ENCODE measurements around the gene PROZ.
"Not testable (repeated sequence)": the region's sequence is repeated elsewhere in the genome, so short reads cannot be mapped to it uniquely, and the experiment has no call there.

Gene PROZ

DNA sequence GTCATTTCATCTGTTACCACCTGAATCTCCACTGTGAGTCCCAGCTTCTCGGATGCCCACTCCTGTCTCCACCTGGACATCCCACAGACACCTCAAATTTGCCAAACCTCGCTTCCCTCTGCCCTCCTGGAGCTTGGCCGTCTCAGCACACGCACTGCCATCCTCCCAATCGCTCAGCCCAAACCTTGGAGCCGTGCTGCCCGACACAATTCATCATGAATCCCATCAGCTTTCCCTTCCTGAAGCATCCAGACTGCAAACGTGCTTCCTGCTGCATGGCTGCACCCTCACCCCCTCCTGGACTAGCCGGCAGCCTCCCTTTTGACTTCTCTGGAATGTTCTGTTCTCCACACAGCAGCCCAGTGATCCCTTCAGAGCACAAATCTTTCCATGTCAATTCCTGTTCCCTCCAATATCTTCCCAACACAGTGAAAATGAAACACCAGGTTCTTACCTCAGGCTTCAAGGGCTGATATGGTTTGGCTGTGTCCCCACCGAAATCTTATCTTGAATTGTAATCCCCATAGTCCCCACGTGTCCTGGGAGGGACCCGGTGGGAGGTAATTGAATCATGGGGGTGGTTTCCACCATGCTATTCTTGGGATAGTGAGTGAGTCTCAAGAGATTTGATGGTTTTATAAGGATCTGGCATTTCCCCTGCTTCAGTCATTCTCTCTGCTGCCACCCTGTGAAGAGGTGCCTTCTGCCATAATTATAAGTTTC is 1.1 kb upstream of the PROZ start:
- no peak for DNase-seq (ENCODE audit: low read depth in 2 of 2)

DNA sequence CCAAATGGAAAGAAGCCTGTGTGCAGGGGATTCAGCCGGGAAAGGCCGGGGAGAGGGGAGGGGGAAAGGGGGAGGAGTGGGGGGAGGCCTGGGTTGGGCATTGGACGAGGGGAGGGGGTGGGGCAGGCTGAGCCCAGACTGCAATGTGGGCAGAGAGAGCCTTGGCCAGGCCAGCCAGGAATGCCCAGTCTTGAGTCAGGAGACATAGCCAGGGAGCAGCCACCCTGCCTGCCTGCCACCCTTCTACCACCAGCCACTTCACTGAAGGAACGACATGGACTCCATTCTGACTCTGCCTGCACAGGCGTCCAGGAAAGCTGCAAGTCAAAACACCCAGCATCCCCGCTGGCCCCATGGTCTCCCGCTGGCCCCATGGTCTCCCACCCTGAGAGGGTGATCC is 498 bp downstream of the PROZ start:
- DNase-seq (ENCODE audit: low read depth in 2 of 2) = no peak

DNA sequence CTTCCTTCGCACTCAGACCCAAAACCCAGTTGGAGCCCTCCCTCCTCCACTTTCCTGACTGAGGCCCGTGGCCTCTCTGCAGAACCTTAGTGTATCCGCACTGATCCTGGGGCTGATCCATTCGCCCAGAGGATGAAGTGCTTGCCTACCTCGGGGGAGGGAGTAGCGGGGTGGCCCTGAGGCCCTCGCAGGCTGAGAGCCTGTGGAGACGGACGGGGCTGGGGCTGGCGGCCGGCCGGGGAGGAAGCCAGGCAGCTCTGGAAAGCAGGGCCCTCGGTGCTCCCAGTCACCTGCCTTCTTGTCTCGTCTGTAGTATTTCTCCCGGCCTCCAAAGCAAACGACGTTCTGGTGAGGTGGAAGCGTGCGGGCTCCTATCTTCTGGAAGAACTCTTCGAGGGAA is 1.3 kb downstream of the PROZ start:
- DNase-seq (ENCODE audit: low read depth in 2 of 2) = no peak

DNA sequence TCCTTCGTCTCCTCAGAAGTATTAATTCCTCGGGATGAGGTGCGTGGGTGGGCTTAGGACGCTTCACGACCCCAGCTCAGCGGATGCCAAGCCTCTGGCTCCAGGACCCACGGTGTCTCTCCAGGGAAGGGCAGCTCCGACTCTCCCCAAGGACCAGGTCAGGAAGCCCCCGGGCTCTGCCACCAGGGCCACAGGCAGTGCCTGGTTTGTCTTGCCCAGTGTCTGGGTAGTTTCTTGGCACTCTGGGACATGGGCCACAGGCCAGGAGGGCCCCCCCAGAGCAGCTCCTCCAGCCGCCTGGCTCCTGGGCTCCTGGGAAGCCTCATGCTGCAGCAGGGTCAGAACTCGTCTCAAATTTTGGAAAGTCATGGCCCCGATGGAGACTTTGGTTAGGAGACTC is 2.5 kb downstream of the PROZ start:
- DNase-seq (ENCODE audit: low read depth in 2 of 2) = no peak

DNA sequence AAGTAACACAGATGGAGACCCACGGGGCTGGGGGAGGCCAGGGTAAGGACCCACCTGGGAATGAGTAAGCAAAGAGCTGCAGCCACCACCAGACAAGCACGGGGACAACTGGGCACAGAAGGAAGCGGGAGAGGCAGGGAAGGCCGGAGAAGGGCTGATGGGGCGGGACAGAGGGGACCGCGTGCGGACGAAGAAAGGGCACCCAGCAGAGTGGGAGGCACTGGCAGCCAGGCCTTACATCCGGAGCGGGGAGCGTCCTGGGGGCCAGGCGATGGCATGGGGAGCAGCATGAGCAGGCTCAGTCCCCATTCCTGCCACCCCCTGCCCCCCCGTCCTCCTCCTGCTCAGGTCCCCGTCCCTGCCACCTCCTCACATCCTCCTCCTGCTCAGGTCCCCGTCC is 3.0 kb downstream of the PROZ start:
- no peak for DNase-seq (ENCODE audit: low read depth in 2 of 2)

DNA sequence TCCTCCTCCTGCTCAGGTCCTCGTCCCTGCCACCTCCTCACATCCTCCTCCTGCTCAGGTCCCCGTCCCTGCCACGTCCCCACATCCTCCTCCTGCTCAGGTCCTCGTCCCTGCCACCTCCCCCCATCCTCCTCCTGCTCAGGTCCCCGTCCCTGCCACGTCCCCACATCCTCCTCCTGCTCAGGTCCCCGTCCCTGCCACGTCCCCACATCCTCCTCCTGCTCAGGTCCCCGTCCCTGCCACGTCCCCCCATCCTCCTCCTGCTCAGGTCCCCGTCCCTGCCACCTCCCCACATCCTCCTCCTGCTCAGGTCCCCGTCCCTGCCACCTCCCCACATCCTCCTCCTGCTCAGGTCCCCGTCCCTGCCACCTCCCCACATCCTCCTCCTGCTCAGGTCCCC is 3.5 kb downstream of the PROZ start:
- DNase-seq (ENCODE audit: low read depth in 2 of 2) = not testable (repeated sequence)

DNA sequence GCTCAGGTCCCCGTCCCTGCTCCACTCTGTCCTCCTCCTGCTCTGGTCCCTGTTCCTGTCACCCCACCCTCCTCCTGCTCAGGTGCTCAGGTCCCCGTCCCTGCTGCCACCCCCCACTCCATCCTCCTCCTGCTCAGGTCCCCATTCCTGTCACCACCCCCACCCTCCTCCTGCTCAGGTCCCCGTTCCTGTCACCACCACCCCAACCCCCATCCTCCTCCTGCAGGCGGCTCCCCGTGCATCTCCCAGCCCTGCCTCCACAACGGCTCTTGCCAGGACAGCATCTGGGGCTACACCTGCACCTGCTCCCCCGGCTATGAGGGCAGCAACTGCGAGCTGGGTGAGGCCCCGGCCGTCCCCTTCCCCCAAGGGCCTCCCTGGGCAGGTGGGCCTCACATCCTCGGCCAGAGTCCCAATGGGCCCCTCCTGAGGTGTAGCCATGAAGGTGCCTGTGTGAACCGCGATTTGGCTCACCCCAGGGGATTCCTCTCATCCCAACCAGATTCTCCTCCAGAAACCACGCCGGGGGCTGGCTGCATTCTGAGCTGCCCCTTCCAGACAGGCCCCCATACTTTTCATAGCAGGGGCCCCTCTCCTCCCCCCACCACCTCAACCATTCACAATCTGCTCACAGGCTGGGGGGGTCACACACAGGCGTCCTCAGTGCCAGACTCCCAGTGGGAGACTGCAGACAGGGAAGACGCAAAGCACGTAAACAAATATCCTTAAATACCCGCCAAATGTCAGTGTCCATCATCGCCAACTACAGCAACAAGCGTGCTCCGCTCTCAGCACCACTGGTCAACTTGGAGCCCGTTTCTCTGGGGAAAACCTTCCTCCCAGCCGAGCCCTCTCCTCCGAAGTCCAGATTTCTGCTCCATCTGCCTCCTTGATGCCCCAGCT is 4.6 kb downstream of the PROZ start:
- DNase-seq (ENCODE audit: low read depth in 2 of 2) = no peak

DNA sequence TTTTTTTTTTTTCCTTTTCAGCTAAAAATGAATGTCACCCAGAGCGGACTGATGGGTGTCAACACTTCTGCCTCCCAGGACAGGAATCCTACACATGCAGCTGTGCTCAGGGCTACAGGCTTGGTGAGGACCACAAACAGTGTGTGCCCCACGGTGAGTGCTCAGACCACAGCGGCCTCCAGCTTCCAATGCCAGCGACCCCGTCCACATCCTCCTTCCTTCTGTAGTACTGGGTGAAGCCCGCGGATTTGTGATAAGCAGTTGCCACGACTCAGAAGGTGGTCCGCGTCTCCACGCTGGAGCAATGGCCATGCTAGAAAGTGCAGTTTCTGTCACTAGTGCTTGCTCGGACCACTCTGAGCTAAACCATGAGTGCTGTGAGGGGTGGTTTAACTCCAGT is 6.0 kb downstream of the PROZ start:
- DNase-seq (ENCODE audit: low read depth in 2 of 2) = no peak

DNA sequence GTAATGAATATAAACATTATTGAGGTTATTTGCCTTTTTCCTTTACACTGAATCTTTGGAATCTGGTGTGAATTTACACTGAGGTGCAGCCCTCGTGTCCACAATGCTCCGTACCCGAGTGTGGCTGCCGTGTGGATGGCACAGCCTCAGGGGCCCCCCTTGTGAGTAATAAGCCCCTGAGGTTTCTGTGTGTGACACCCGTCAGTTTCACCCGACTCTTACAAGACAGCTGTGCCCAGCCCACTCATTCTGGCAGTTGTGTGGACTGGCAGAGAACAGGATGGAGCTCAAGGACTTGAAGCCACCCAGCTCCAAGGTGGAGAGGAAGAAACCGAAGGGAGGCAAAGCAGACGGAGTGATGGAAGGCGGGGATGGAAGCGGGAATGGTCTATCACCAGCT is 7.8 kb downstream of the PROZ start:
- DNase-seq (ENCODE audit: low read depth in 2 of 2) = no peak

DNA sequence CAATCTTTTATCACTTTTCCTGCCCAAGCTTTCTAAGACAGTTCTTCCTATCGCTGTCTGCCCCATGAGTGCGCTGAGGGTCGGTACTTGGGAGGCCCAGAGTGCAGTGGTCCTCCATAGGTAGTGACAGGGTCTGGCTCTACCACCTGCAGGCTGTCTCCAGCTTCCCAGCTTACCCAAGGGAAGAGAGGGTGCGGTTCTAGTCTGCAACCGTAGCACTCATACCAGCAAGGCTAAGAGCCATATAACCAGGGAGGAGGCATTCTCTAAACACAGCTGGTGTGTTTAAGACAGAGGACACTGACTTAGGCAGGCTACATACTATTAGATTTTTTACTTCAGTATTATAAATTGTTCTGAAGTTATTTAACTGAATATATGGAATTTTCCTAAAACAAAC is 8.2 kb downstream of the PROZ start:
- no peak for DNase-seq (ENCODE audit: low read depth in 2 of 2)

DNA sequence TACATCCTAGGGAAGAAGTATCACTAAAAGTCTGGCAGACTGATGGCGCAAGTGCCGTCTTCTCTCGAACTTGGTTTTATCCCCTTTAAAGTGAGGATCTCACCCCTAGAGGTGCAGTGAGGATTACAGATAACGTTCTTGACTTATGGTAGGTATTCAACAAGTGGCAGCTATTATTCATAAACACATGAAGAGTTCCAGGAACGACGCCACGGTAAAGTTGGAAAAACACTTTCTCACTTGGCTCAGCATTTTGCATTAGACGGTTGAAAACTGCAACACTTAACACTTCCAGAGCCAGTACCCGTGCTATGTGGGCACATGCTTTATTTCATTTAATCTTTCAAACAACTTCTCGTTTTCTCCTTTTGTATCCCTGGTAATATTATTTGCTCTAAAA is 8.7 kb downstream of the PROZ start:
- DNase-seq (ENCODE audit: low read depth in 2 of 2) = no peak

DNA sequence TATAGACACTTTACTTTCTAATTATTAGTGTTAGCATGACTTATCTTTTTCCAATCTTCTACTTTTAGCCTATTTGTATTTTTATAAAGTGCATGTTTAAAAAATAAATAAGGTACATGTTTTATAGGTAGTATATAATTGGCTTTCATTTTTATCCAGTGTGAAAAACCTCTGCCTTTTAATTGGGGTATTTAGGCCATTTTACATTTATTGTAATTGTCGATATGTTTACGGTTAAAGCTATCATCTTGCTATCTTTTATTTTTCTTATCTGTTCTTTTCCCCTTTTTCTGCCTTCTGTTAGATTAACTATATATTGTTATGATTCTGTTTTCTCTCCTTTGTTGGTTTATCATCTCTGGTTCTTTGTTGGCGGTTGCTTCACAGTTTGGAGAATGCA is 9.1 kb downstream of the PROZ start:
- no peak for DNase-seq (ENCODE audit: low read depth in 2 of 2)

DNA sequence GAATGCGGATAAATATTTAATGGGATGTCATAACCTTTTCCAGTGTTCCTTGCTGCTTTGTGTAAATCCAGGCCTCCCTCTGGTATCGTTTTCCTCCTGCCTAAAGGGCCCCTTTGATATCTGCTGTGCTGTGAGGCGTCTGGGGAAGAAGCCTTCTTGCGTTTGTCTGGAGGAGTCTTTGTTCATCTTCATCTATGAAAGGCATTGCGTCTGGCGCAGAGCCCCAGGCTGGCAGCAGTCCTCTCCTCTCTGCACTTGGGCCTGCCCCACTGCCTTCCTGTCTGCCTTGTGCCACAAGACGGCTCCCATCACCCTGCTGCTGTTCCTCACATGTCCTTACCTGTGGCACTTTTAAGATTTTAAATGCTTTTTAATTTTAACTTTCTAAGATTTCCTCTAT is 9.8 kb downstream of the PROZ start:
- DNase-seq (ENCODE audit: low read depth in 2 of 2) = no peak

DNA sequence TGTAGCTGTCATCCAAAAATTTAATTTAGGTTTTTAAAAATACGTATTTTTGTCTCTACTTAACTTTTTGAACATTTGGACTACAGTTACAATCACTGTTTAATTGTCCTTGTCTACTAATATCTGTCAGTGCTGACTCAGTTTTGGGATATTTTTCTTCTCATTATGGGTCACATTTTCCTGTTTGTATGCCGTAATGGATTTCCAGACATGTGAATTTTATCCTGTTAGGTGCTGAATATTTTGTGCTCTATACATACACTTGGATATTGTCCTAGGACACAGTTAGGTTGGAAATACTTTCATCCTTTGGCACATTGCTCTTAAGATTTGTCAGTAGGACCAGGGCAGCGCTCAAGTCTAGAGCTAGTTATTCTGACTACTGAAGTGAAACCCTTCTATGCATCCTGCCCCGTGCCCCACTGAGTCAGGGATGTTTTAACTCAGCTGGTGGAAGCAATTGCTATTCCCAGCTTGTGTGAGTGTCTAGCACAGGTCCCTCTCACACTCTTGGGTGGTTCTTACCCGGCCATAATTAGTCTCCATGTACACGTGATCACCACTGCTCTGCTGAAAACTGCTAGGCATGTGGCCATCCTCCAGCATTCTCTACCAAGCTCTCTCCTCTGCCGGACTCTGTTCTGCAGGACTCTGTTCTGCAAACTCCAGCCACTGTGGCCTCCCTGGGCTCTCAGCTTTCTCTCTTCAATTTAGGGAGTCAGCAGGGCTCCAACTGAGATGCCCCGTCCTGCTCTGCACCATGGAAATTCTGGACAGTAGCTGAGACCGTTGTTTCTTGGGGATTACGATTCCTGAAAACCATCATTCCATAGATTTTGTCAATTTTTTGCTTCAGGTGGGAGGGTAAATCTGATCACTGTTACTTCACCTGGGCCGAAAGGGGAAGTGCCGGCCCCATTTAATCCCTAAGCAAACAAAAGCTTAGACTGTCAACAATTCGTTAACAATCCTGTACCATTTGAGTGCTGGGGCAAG is 11.1 kb downstream of the PROZ start:
- no peak for DNase-seq (ENCODE audit: low read depth in 2 of 2)

DNA sequence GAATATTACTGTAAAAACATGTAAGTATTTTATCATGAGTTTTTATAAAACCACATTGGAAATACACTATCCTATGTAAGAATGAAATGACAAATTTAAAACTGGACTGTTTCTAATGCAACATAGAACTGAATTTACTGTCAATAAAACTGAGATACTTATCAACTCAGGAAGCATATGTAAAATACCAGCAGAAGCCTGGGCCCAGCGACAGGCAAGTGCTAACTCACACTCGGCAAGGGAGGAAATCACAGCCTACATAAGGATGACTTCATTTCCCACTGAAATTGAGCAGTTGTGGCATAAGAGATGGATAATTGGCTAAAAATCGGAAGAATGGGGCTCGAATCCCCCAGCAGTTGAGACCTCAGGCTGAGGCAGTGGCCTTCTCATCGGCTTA is 12.1 kb downstream of the PROZ start:
- no peak for DNase-seq (ENCODE audit: low read depth in 2 of 2)

DNA sequence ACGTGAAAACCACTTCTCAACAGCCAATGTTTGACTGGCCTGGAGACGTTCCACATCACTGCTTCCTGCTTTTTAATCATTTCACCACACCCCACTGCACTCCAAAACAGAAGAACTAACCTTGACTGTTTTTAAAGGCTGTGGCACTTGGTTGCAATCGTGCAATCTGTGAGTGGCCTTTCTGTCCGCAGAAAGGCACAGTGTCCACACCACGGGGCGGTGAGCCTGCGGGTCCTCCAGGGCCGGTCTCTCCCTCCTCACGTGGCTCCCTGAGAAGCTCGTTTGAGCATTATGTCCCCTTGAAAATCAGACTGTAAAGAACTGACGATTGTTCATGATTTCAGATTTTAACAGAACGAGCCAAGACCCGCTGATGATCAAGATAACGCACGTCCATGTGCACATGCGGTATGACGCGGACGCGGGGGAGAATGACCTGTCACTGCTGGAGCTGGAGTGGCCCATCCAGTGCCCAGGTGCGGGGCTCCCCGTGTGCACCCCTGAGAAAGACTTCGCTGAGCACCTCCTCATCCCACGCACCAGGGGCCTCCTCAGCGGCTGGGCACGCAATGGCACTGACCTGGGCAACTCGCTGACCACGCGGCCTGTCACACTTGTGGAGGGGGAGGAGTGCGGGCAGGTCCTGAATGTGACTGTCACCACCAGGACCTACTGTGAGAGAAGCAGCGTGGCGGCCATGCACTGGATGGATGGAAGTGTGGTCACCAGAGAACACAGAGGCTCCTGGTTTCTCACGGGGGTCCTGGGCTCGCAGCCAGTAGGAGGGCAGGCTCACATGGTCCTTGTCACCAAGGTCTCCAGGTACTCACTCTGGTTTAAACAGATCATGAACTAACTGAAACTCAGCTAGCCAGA is 13.0 kb downstream of the PROZ start:
- DNase-seq (ENCODE audit: low read depth in 2 of 2) = no peak

DNA sequence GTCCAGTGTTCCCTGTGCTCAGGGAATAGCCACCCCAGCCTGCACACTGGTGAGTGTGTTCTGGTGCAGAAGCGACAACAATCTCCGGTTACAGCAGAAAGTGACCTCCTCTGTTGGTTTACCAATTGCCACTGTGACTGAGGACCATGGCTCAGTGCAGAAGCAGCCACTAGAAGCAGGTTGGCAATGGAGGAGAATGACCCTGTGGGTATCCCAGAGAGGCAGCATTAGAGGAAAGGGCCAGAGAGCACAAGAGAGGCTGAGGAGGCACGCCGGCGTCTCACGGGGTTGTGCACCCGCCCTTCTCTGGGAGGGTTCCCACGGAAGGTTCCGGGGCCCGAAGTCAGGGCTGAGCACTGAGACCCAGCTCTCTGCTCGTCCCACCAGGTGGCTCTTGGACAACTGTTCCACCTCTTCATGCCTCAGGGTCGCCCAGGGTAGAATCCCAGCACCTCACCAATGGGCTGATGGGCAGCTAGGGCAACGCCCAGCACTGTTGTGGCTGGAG is 14.0 kb downstream of the PROZ start:
- DNase-seq (ENCODE audit: low read depth in 2 of 2) = no peak

DNA sequence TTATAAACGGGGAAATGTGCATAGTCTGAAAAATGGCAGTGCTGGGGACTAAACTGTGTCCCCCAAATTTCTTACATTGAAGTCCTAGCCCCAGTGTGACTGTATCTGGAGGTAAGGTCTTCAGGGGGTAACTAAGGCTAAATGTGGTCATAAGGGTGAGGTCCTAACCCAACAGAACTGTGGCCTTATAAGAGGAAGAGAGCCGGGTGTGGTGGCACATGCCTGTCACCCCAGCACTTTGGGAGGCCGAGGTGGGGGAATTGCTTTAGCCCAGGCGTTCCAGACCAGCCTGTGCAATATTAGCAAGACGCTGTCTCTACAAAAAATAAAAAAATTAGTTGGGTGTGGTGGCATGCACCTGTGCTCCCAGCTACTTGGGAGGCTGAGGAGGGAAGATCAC is 17.8 kb downstream of the PROZ start:
- peak; percentile 35 to 60 for DNase-seq (ENCODE audit: low read depth in 2 of 2)

DNA sequence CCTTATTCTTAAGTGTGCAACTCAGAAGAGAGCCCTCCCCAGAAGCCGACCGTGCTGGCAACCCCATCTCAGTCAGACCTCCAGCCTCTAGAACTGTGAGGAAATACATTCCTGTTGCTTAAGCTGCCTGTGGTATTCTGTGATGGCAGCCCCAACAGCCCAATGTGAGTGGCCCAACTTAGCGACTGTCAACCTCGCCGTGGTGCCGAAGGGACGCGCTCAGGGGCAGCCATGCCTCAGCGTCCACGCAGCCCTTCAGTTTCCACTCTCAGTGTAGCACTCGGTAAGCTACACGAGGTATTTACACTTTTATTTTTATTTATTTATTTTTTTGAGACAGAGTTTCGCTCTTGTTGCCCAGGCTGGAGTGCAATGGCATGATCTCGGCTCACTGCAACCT is 18.4 kb downstream of the PROZ start:
- no peak for DNase-seq (ENCODE audit: low read depth in 2 of 2)

DNA sequence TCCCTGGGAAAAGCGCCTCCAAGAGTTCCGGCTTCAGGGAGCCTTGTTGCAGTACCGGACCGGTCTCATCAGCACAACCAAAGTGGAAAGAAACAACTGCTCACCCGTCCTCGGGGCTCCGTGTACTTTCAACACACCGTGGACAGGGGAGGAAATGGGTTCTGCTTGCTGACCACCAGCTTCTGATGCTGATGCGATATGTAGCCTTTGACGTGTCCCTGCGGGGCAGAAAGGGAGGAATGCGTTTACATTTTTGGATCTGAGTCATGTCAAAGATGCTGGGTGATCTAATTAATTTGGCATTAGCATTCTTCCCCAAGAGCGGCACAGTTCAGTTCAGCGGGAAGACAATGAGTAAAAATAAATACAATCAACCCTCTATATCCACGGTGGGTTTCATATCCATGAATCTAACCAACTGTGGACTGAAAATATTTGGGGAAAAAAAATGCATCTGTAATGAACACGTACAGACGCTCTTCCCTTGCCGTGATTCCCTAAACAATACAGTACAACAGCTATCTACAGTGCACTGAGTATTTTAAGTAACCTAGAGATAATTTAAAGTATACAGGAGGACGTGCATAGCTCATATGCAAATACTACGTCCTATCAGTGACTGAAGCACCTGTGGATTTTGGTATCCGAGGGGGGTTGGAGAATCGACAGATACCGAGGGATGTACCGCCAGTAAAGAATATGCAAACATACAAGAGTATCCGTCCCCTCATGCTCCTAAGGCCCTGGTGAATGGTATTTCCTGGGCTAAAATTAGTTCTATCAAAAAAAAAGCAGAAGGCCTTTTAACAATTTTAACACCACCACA is 19.8 kb downstream of the PROZ start:
- no peak for DNase-seq (ENCODE audit: low read depth in 2 of 2)
